Measurements from ENCODE around the gene TAL1.
A peak's percentile ranks its signal among the peaks of the same experiment; 100 is the strongest.

TAL1 gene

GRCh38 chr1:47226839-47227215 is 5.2 kb downstream of the TAL1 start:
- ATAC-seq, result no peak
- no peak for TF ChIP-seq ZFP3 (CRISPR knock-in tag; IDR thresholded peaks at IDR 0.05)
- TF ChIP-seq CREB5 (CRISPR knock-in tag; IDR thresholded peaks at IDR 0.05; ENCODE audit: low read depth), result no peak
- no peak for TF ChIP-seq CSDC2 (CRISPR knock-in tag; IDR thresholded peaks at IDR 0.05)
- no peak for TF ChIP-seq SNAI2 (CRISPR knock-in tag; IDR thresholded peaks at IDR 0.05)

- TF ChIP-seq ZFP3 (CRISPR knock-in tag; IDR thresholded peaks at IDR 0.05), result no peak
- TF ChIP-seq ARNTL (CRISPR knock-in tag; IDR thresholded peaks at IDR 0.05; ENCODE audit: borderline replicate concordance, low read depth), result no peak
- TF ChIP-seq TCF4 (CRISPR knock-in tag; IDR thresholded peaks at IDR 0.05; ENCODE audit: borderline replicate concordance), result no peak
- no peak for TF ChIP-seq RARB (CRISPR knock-in tag; IDR thresholded peaks at IDR 0.05)
- TF ChIP-seq CSDC2 (CRISPR knock-in tag; IDR thresholded peaks at IDR 0.05), result no peak
- no peak for TF ChIP-seq ZFP30 (CRISPR knock-in tag; IDR thresholded peaks at IDR 0.05)
- TF ChIP-seq CREB5 (CRISPR knock-in tag; IDR thresholded peaks at IDR 0.05; ENCODE audit: low read depth), result no peak
- TF ChIP-seq PATZ1 (CRISPR knock-in tag; IDR thresholded peaks at IDR 0.05; ENCODE audit: borderline replicate concordance), result no peak
- no peak for TF ChIP-seq ZNF70 (CRISPR knock-in tag; IDR thresholded peaks at IDR 0.05)
- no peak for TF ChIP-seq ZNF8 (CRISPR knock-in tag; IDR thresholded peaks at IDR 0.05)
- no peak for TF ChIP-seq SNAI2 (CRISPR knock-in tag; IDR thresholded peaks at IDR 0.05)
- TF ChIP-seq ESRRG (CRISPR knock-in tag; IDR thresholded peaks at IDR 0.05), result no peak
- no peak for TF ChIP-seq POU6F1 (CRISPR knock-in tag; IDR thresholded peaks at IDR 0.05; ENCODE audit: borderline replicate concordance, low read depth)
- no peak for TF ChIP-seq PPARA (CRISPR knock-in tag; IDR thresholded peaks at IDR 0.05; ENCODE audit: borderline replicate concordance)
- no peak for TF ChIP-seq ISL1 (CRISPR knock-in tag; IDR thresholded peaks at IDR 0.05)
- no peak for ATAC-seq
Measured at GRCh38 chr1:47226121-47226838, 5.7 kb downstream of the TAL1 start.

GRCh38 chr1:47225430-47226100 is 6.5 kb downstream of the TAL1 start:
- ATAC-seq, result peak; percentile 40

GRCh38 chr1:47224676-47225399 is 7.2 kb downstream of the TAL1 start:
- TF ChIP-seq ESRRG (CRISPR knock-in tag; IDR thresholded peaks at IDR 0.05) (no peak), RARB (CRISPR knock-in tag; IDR thresholded peaks at IDR 0.05) (no peak), ZFP30 (CRISPR knock-in tag; IDR thresholded peaks at IDR 0.05) (no peak), ZNF565 (CRISPR knock-in tag; conservative IDR thresholded peaks at IDR 0.05; ENCODE audit: low read depth) (no peak), PPARA (CRISPR knock-in tag; IDR thresholded peaks at IDR 0.05; ENCODE audit: borderline replicate concordance) (no peak), TCF4 (CRISPR knock-in tag; IDR thresholded peaks at IDR 0.05; ENCODE audit: borderline replicate concordance) (no peak), ZFP3 (CRISPR knock-in tag; IDR thresholded peaks at IDR 0.05) (no peak), GLIS3 (CRISPR knock-in tag; IDR thresholded peaks at IDR 0.05) (no peak), ISL1 (CRISPR knock-in tag; IDR thresholded peaks at IDR 0.05) (no peak), ZNF70 (CRISPR knock-in tag; IDR thresholded peaks at IDR 0.05) (no peak), SNAI2 (CRISPR knock-in tag; IDR thresholded peaks at IDR 0.05) (no peak), OSR1 (CRISPR knock-in tag; IDR thresholded peaks at IDR 0.05) (no peak), ZC3H10 (CRISPR knock-in tag; IDR thresholded peaks at IDR 0.05) (no peak), CSDC2 (CRISPR knock-in tag; IDR thresholded peaks at IDR 0.05) (no peak), CREB5 (CRISPR knock-in tag; IDR thresholded peaks at IDR 0.05; ENCODE audit: low read depth) (no peak), BACH2 (CRISPR knock-in tag; IDR thresholded peaks at IDR 0.05; ENCODE audit: borderline replicate concordance) (no peak), ARNTL (CRISPR knock-in tag; IDR thresholded peaks at IDR 0.05; ENCODE audit: borderline replicate concordance, low read depth) (no peak)
- peak; percentile 31 for ATAC-seq

More at GRCh38 chr1:47225430-47226100, 6.5 kb downstream of the TAL1 start:
- TF ChIP-seq ZFP3 (CRISPR knock-in tag; IDR thresholded peaks at IDR 0.05) (no peak), TOX (CRISPR knock-in tag; IDR thresholded peaks at IDR 0.05; ENCODE audit: borderline replicate concordance) (no peak), ZNF565 (CRISPR knock-in tag; conservative IDR thresholded peaks at IDR 0.05; ENCODE audit: low read depth) (no peak)
